CMK (cell line): Measurements from ENCODE around the gene CNTNAP3B.
"Not testable (repeated sequence)": the region's sequence is repeated elsewhere in the genome, so short reads cannot be mapped to it uniquely, and the experiment has no call there.

Source experiments
- DNase-seq: peaks from one replicate; pipeline ENCODE4 v3.0.0-alpha.2; 2010; ENCODE audit warnings: low read depth

CNTNAP3B gene

GRCh38 chr9:42129073-42129729 is at the start of gene CNTNAP3B:
CNTNAP3B (minus strand) TSS chr9:42129426; CDS start chr9:42129094, 332 bp downstream.
- DNase-seq, result not testable (repeated sequence)

- DNase-seq, result not testable (repeated sequence)
Measured at GRCh38 chr9:42160299-42160698, 31.1 kb upstream of the CNTNAP3B start.

- not testable (repeated sequence) for DNase-seq
Measured at GRCh38 chr9:42127056-42127841, 2.0 kb downstream of the CNTNAP3B start.

- DNase-seq, result not testable (repeated sequence)
Measured at GRCh38 chr9:42121007-42121406, 8.2 kb downstream of the CNTNAP3B start.

GRCh38 chr9:42095929-42096328 is 33.3 kb downstream of the CNTNAP3B start:
- not testable (repeated sequence) for DNase-seq

GRCh38 chr9:42084559-42084952 is 44.7 kb downstream of the CNTNAP3B start:
- not testable (repeated sequence) for DNase-seq

- not testable (repeated sequence) for DNase-seq
Measured at GRCh38 chr9:42083877-42084558, 45.2 kb downstream of the CNTNAP3B start.

- DNase-seq, result not testable (repeated sequence)
Measured at GRCh38 chr9:42080376-42080775, 48.9 kb downstream of the CNTNAP3B start.

- DNase-seq, result not testable (repeated sequence)
Measured at GRCh38 chr9:42074868-42075267, 54.4 kb downstream of the CNTNAP3B start.

- DNase-seq, result not testable (repeated sequence)
Measured at GRCh38 chr9:42071026-42071425, 58.2 kb downstream of the CNTNAP3B start.

- DNase-seq, result not testable (repeated sequence)
Measured at GRCh38 chr9:42070035-42070799, 59.0 kb downstream of the CNTNAP3B start.

- not testable (repeated sequence) for DNase-seq
Measured at GRCh38 chr9:42053874-42054273, 75.4 kb downstream of the CNTNAP3B start.

- not testable (repeated sequence) for DNase-seq
Measured at GRCh38 chr9:42050701-42051100, 78.5 kb downstream of the CNTNAP3B start.

GRCh38 chr9:42044422-42045010 is 84.7 kb downstream of the CNTNAP3B start:
- not testable (repeated sequence) for DNase-seq

- not testable (repeated sequence) for DNase-seq
Measured at GRCh38 chr9:42033541-42033940, 95.7 kb downstream of the CNTNAP3B start.

- DNase-seq, result not testable (repeated sequence)
Measured at GRCh38 chr9:42020639-42021038, 108.6 kb downstream of the CNTNAP3B start.

GRCh38 chr9:42018220-42018922 is 110.9 kb downstream of the CNTNAP3B start:
- DNase-seq, result not testable (repeated sequence)

- not testable (repeated sequence) for DNase-seq
Measured at GRCh38 chr9:42014317-42014716, 114.9 kb downstream of the CNTNAP3B start.

- not testable (repeated sequence) for DNase-seq
Measured at GRCh38 chr9:41991607-41992006, 137.6 kb downstream of the CNTNAP3B start.

GRCh38 chr9:41980271-41980670 is 149.0 kb downstream of the CNTNAP3B start:
- DNase-seq, result not testable (repeated sequence)
